Sciatic nerve (tissue), 2 donors: ENCODE results near the gene TFIP11. TPM values are rescaled to one million over a fixed set of nuclear protein-coding genes. Genes with fewer than 3 reads are reported as not detected.
A peak's percentile ranks its signal among the peaks of the same experiment; 100 is the strongest.

Experiments used
- ATAC-seq: fragments of 200-7000 bp; cut with Tn5 transposase; one replicate; pipeline ENCODE4 v1.9.1; 2020; ENCODE audit warnings: mild to moderate bottlenecking, moderate library complexity
- DNase-seq: peaks from one replicate; pipeline ENCODE4 v3.0.0-alpha.2; 2020; ENCODE audit warnings: low spot score
- intact Hi-C: fragments of 100-400 bp; cut with DNase I; formaldehyde crosslinking; loops from one replicate; pipeline ENCODE4 v1.14.2; 2022
- total RNA-seq: library from RNA; stranded (reverse); fragmentation: NEBNext Ultra II Directional; extraction: Animal tissue kit (Norgen Biotek cat#: 25700); gene quantifications from one replicate; pipeline ENCODE4 v1.2.1, GENCODE V29; 2021
- donor health status: DM: no; HTN: no; CAD: no.
- donor health status: DM: no; HTN: no; CAD: no.

The TFIP11 gene
- total RNA-seq, 1 donor from 2014 or later = 28.0 TPM

GRCh38 chr22:26462051-26462450 is 50.2 kb downstream of the TFIP11 start:
- intact Hi-C loops = no loop called here
- DNase-seq (no peak), ATAC-seq (no peak)

DNA sequence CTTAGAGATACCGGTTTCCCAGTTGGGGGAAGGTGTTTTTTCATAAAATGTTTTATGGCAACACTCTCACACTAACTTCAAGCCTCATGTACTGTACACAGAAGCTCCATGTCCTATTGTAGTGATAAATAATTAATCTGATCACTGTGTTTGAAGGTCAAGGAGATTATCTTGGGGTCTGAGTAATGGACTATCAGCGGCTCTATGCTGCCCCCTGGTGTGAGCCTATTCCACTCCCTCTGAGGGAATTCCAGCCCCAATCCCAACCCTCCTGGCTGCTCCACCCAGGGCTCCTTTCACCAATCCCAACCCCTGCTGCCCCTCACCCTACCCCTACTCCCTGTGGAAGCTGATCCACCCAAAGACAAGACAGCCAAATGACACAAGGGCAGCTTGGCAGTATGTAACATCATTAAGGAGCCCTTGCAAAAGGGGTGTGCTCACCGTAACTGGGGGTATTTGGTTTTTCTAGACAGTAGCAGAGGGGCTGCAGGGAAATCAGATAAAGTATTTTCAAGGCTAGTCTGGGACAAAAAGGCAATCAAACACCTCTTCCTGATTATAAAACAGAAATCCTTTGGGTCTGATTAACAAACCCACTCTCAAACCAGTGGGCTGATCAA is 51.0 kb downstream of the TFIP11 start:
- DNase-seq (peak; percentile 81), ATAC-seq (peak; percentile 57)
- intact Hi-C loops = no loop called here

DNA sequence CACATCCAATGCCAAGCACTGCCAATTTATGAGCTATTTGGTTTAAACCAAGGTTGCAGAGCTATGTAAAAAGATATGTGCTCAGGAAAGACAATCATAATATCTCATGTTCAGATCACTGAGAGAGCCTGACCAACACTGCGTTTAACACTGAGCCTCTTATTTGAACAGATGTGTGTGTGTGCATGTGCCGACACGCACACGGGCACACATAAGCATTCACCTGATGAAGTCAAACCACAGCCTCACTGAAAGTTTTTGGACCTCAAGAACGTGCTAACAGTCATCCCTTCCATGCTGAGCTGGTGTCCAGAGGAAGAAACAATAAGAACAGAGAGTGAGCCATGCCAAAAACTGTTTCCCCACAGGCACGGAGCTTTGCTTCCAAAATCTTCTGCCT is 52.1 kb downstream of the TFIP11 start:
- intact Hi-C loops = no loop called here

DNA sequence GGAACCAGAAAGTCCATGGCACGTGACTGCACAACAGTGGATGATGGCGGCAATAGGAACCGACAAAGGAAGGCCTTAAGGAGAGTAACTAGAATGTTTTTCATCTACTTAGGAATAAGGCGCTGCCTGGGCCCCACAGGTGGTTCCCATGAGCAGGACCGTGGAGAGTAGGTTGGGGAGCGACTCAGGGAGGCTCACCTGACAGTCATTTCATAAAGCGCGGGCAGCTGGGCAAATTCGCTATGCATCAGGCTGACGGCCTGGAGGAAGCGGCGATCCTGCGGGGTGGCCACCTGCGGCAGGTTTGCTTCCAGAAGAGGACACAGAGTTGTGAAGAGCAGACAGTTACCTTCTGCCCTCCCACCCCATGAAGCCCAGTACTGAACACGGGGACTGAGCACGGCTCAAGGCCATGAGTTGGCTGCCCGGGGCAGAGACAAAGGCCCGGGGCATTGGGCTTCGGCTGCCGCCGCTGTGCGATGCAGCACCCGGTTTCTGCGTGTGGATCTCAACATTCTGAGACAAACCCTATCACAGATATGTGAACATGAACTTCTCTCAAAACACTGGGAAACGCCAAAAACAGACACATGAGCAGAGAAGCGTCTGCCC is 54.5 kb downstream of the TFIP11 start:
- no peak for ATAC-seq
- intact Hi-C loops = loop anchor here (10.0 kb wide), 1 partner anchor 63 kb away; no protein-coding TSS in a partner anchor
- no peak for DNase-seq

More for the DNA sequence above, 52.1 kb downstream of the TFIP11 start:
- DNase-seq = no peak
- no peak for ATAC-seq

DNA sequence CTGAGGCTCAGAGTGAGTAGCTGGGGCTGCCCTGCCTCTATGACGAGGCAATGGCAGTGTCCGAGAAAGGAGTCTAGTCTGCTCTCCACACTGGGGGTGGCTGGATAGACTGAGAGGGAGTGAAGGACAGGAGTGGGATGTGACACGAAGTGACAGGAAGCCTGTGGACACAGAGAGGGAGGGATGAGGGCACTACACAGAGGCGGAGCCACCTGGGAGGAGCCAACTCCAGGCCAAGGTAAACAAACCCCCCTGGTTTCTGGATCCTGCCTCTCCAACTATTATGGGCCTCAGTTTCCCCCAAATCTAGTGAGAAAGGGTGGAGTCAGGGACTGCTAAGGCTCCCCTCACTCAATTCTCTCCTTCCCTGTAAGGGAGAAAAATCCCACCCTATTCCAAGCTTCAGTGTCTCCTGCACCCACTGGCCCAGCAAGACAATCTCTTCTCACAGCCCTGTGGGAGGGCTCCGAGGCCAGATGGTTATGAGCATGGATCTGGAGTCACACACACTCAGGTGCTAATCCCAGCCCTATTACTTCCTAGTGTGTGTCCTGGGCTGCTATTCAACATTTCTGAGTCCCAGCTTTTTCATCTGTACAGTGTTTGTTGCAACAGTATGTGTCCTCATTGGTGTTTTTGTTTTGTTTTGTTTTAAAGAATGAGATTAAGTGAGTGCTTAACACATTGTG is 58.3 kb downstream of the TFIP11 start:
- intact Hi-C loops = loop anchor here (10.0 kb wide), 1 partner anchor 59 kb away; no protein-coding TSS in a partner anchor
- DNase-seq (no peak), ATAC-seq (no peak)

GRCh38 chr22:26453216-26453615 is 59.1 kb downstream of the TFIP11 start:
- intact Hi-C loops = loop anchor here (10.0 kb wide), 1 partner anchor 58 kb away; no protein-coding TSS in a partner anchor
- no peak for ATAC-seq
- DNase-seq = no peak

GRCh38 chr22:26452236-26453016 is 59.8 kb downstream of the TFIP11 start:
- ATAC-seq = no peak
- intact Hi-C loops = loop anchor here (10.0 kb wide), 1 partner anchor 58 kb away; no protein-coding TSS in a partner anchor
- no peak for DNase-seq

GRCh38 chr22:26450453-26451185 is 61.7 kb downstream of the TFIP11 start:
- ATAC-seq = no peak
- intact Hi-C loops = loop anchor here (10.0 kb wide), 1 partner anchor 56 kb away; no protein-coding TSS in a partner anchor
- no peak for DNase-seq

GRCh38 chr22:26448941-26449340 is 63.3 kb downstream of the TFIP11 start:
- intact Hi-C loops = no loop called here
- DNase-seq = no peak
- ATAC-seq = no peak

DNA sequence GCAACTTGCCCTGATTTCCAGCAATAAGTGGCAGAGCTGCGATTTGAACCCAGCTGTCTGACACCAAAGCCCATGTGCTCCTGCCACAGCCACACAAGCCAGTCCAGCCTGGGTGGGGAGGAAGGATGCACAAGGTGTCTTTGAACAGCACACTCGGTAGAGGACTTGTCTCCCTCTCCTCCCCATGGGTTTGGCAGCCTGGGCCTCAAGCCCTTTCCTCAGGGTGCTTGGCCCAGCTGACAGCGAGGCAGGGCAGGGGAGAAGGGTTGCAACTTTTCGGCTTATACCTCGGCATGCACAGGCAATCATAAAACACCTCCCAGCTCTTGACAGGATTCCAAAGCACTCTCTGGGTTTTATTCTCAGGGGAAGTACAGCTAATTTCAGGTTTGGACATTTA is 63.9 kb downstream of the TFIP11 start:
- ATAC-seq = no peak
- intact Hi-C loops = no loop called here
- DNase-seq = no peak

DNA sequence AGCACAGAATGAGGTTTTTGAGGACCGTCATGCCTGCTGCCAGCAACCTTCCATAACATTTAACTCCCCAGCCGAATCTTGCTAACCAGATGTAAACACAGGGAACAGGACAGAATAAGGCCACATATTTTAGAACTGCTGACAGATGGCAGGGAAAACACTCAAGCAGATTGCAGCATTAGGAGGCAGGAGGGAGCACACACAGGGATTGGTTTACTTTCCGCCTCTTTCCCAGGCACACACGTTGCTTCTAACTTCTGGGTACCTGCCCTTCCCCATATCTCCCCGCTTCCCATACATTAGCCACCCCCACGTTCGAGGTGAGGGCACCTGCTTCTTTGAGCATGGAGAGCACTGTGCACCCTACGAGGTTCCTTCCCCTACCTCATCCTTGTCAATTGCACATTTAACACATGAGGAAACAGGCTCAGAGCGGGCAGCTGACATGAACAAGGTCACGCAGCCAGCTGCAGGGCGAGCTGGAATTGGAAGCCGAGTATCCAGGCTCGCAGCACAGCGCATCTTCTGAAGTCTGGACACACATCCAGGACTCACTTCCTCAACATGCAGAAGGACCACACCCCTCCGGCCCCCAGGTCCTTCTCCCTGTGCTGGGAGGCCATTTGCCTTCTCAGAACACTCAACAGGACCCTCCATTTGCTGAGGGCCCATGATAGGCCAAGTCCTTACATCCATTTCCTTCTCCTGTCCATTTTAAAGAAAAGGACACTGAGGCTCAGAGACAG is 64.5 kb downstream of the TFIP11 start:
- intact Hi-C loops = no loop called here
- ATAC-seq = no peak
- no peak for DNase-seq

GRCh38 chr22:26446808-26447515 is 65.3 kb downstream of the TFIP11 start:
- no peak for ATAC-seq
- intact Hi-C loops = no loop called here
- DNase-seq = no peak

DNA sequence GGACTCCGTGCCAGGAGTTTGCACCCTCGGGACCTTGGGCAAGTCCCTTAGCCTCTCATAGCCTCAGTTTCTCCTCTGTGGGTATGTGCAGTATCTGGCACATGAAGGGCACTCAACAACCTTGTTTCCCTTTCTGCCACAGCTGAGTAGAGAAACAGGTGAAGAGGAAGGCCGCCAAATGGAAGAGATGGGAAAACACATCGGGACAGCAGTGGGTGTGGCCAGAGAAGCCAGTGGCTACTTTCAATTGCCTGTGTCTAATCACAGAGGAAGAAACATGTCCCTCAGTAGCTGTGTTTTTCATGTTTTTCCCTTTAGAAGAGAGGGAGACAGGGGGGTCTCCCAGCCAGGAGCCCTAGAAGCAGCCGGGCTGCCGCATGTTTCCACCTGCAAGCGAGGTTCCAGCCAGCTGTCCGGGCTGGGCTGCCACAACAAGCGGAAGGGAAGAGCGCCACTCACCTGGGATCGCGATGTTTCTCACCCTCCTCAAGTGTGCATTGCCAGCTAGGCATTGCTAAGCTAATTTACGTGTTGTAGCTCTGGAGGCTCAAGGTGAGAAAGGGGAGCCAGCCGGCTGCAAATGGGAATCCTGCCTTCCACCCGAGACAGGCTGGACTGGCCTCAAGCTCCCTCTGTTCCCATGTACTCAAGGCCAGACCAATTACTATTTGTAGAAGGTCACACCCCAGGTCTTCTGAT is 66.5 kb downstream of the TFIP11 start:
- ATAC-seq (no peak), DNase-seq (no peak)

DNA sequence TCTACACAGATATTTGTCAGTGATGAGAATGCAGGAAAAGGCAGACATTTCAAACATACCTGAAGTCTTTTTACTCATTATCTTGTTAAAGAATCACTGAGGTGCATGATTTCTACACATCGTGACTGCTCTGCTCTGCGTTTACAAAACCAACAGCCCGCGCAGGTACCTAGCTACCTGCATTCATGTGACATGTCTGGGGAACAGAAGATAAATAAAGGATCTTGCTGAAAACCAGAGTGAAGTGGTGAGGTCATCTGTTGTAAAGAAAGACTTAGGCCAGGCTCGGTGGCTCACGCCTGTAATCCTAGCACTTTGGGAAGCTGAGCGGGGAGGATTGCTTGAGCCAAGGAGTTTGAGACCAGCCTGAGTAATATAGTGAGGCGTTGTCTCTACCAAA is 67.5 kb downstream of the TFIP11 start:
- intact Hi-C loops = no loop called here
- DNase-seq (no peak), ATAC-seq (no peak)

More for the DNA sequence above, 66.5 kb downstream of the TFIP11 start:
- intact Hi-C loops = no loop called here

GRCh38 chr22:26443901-26444690 is 68.2 kb downstream of the TFIP11 start:
- DNase-seq (no peak), ATAC-seq (no peak)
- intact Hi-C loops = no loop called here

DNA sequence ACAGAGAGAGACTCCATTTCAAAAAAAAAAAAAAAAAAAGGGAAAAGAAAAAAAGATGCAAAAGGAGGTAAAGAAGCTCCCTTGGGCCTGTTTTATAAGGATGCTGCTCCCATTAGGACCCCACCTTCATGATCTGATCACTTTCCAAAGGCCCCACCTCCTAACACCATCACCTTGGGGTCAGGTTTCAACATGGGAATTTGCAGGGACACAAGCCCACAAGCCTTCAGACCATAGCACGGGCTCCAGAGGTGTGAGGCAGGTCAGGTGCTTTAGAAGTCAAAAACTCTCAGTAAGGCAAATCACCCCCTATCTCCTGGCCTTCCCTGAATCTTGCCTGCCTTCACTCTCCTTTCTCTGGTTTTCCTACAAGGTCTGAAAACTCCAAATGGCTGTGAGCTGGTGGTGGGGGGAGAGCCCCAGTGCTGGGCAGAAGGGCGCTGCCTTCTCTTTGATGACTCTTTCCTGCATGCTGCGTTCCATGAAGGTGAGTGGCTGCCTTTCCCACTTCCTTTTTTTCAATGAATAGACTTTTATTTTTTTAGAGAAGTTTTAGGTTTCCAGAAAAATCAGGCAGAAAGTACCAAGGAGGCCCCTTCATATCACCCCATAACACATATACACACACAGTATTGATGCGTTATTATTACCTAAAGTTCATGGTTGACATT is 70.1 kb downstream of the TFIP11 start:
- ATAC-seq = no peak
- intact Hi-C loops = no loop called here
- no peak for DNase-seq
